HG03432 (cell line): ENCODE data around the gene CABP2.

Experiments
- ATAC-seq: cut with Tn5 transposase; IDR thresholded peaks from one replicate; pipeline ENCODE4 v1.9.1; 2021; ENCODE audit warnings: mild to moderate bottlenecking, moderate library complexity; ENCODE audit not compliant: unreplicated experiment

Gene CABP2

GRCh38 chr11:67508486-67509121, 14.6 kb downstream of the CABP2 start:
- peak; percentile 45 for ATAC-seq

GRCh38 chr11:67507864-67508485, 15.3 kb downstream of the CABP2 start, which contains the start of gene CDK2AP2:
Gene CDK2AP2, minus strand, starts transcription at chr11:67508162. Its CDS starts 80 bp downstream, at chr11:67508082.
- peak; percentile 67 for ATAC-seq

GRCh38 chr11:67507242-67507863, 15.9 kb downstream of the CABP2 start:
- ATAC-seq = no peak

- no peak for ATAC-seq
These were observed 16.7 kb downstream of the CABP2 start for GRCh38 chr11:67506426-67507051.

- ATAC-seq = peak; percentile 24
These were observed 17.4 kb downstream of the CABP2 start for GRCh38 chr11:67505605-67506396.

GRCh38 chr11:67504950-67505581, 18.2 kb downstream of the CABP2 start, which contains the start of gene PITPNM1:
Gene PITPNM1, minus strand, starts transcription at chr11:67505363. Its CDS starts 1,183 bp downstream, at chr11:67504180.
- ATAC-seq = no peak

GRCh38 chr11:67504005-67504949, 19.0 kb downstream of the CABP2 start:
- ATAC-seq = no peak

GRCh38 chr11:67503119-67504004, 19.9 kb downstream of the CABP2 start:
- ATAC-seq = no peak

- no peak for ATAC-seq
These were observed 20.8 kb downstream of the CABP2 start for GRCh38 chr11:67502328-67502979.

GRCh38 chr11:67501854-67502253, 21.4 kb downstream of the CABP2 start:
- ATAC-seq = no peak

- no peak for ATAC-seq
These were observed 22.2 kb downstream of the CABP2 start for GRCh38 chr11:67500831-67501715.

- no peak for ATAC-seq
These were observed 22.8 kb downstream of the CABP2 start for GRCh38 chr11:67500484-67500821.

- no peak for ATAC-seq
These were observed 23.3 kb downstream of the CABP2 start for GRCh38 chr11:67499808-67500483.

GRCh38 chr11:67498544-67498972, 24.7 kb downstream of the CABP2 start:
- no peak for ATAC-seq

GRCh38 chr11:67497656-67498291, 25.5 kb downstream of the CABP2 start:
- no peak for ATAC-seq

GRCh38 chr11:67496113-67496512, 27.1 kb downstream of the CABP2 start:
- no peak for ATAC-seq
